GM18909 (cell line): Measurements from ENCODE around the gene PARD3.
A peak's percentile ranks its signal among the peaks of the same experiment; 100 is the strongest.
"Not testable (repeated sequence)": the region's sequence is repeated elsewhere in the genome, so short reads cannot be mapped to it uniquely, and the experiment has no call there.

ENCODE experiments used
- ATAC-seq: cut with Tn5 transposase; IDR thresholded peaks from one replicate; pipeline ENCODE4 v1.9.1; 2021; ENCODE audit warnings: mild to moderate bottlenecking; ENCODE audit not compliant: unreplicated experiment, poor library complexity

Gene PARD3

GRCh38 chr10:34722404-34722803, 92.7 kb downstream of the PARD3 start:
- no peak for ATAC-seq

GRCh38 chr10:34721208-34721840, 93.8 kb downstream of the PARD3 start:
- ATAC-seq = no peak

GRCh38 chr10:34719746-34720145, 95.3 kb downstream of the PARD3 start:
- no peak for ATAC-seq

GRCh38 chr10:34719328-34719727, 95.8 kb downstream of the PARD3 start:
- no peak for ATAC-seq

- ATAC-seq = no peak
Observed at GRCh38 chr10:34717429-34717828, 97.7 kb downstream of the PARD3 start.

GRCh38 chr10:34716958-34717357, 98.1 kb downstream of the PARD3 start:
- peak; percentile 85 for ATAC-seq

GRCh38 chr10:34716234-34716633, 98.9 kb downstream of the PARD3 start:
- no peak for ATAC-seq

- ATAC-seq = no peak
Observed at GRCh38 chr10:34715511-34716187, 99.4 kb downstream of the PARD3 start.

- ATAC-seq = no peak
Observed at GRCh38 chr10:34713875-34714274, 101.2 kb downstream of the PARD3 start.

GRCh38 chr10:34711500-34711899, 103.6 kb downstream of the PARD3 start:
- ATAC-seq = no peak

GRCh38 chr10:34710391-34710751, 104.7 kb downstream of the PARD3 start:
- ATAC-seq = no peak

GRCh38 chr10:34709637-34710390, 105.3 kb downstream of the PARD3 start:
- ATAC-seq = no peak

GRCh38 chr10:34707656-34708055, 107.4 kb downstream of the PARD3 start:
- no peak for ATAC-seq

GRCh38 chr10:34706992-34707391, 108.1 kb downstream of the PARD3 start:
- ATAC-seq = not testable (repeated sequence)

- ATAC-seq = no peak
Observed at GRCh38 chr10:34706147-34706546, 108.9 kb downstream of the PARD3 start.

- ATAC-seq = no peak
Observed at GRCh38 chr10:34705563-34705962, 109.5 kb downstream of the PARD3 start.

GRCh38 chr10:34704526-34705184, 110.4 kb downstream of the PARD3 start:
- ATAC-seq = no peak

GRCh38 chr10:34702982-34703381, 112.1 kb downstream of the PARD3 start:
- no peak for ATAC-seq

- no peak for ATAC-seq
Observed at GRCh38 chr10:34702093-34702937, 112.8 kb downstream of the PARD3 start.

GRCh38 chr10:34701194-34701593, 113.9 kb downstream of the PARD3 start:
- no peak for ATAC-seq
